CD8-positive, alpha-beta memory T cell (primary cell): Measurements from ENCODE around the gene AGPAT2. TPM values are rescaled to one million over a fixed set of nuclear protein-coding genes. Genes with fewer than 3 reads are reported as not detected.
A peak's percentile ranks its signal among the peaks of the same experiment; 100 is the strongest.

Source experiments
- CTCF ChIA-PET: fragments of 350-600 bp; sonication (Branson Sonifier 250); formaldehyde crosslinking; loops from one replicate; lab custom pipeline; 2021; ENCODE audit warnings: antibody characterized with exemption; lab: Charles Lee
- POLR2A ChIA-PET: fragments of 350-600 bp; sonication (Branson Sonifier 250); formaldehyde crosslinking; loops from one replicate; lab custom pipeline; 2021; ENCODE audit warnings: antibody characterized with exemption; lab: Charles Lee
- DNase-seq, 5 donors: peaks; one replicate each; pipeline versions ENCODE4 v3.0.0 to v3.0.0-alpha.2; 2020 to 2022; ENCODE audit warnings: mixed read lengths in 1 of 5
- H3K27ac ChIP-seq: one replicate; pipeline ENCODE4 v1.7.0; 2013; ENCODE audit warnings: low read depth, mild to moderate bottlenecking, low read length, moderate library complexity
- H3K27me3 ChIP-seq: 2 replicates; pipeline ENCODE4 v1.7.0; 2013; ENCODE audit warnings: low read length, mild to moderate bottlenecking; ENCODE audit not compliant: insufficient read depth, poor library complexity, severe bottlenecking
- H3K36me3 ChIP-seq: 2 replicates; pipeline ENCODE4 v1.7.0; 2013; ENCODE audit warnings: mild to moderate bottlenecking, low read length, moderate library complexity; ENCODE audit not compliant: insufficient read depth
- H3K4me1 ChIP-seq: 2 replicates; pipeline ENCODE4 v1.7.0; 2013; ENCODE audit warnings: mild to moderate bottlenecking, low read length, moderate library complexity; ENCODE audit not compliant: insufficient read depth
- H3K4me3 ChIP-seq: 2 replicates; pipeline ENCODE4 v1.7.0; 2013; ENCODE audit warnings: mild to moderate bottlenecking, low read length
- H3K9me3 ChIP-seq: 2 replicates; pipeline ENCODE4 v1.7.0; 2013; ENCODE audit warnings: mild to moderate bottlenecking, low read length
- H3K27ac Mint-ChIP-seq, 8 donors: one replicate each; pipeline ENCODE4 v1.8.0; 2020 to 2021; ENCODE audit warnings: mixed read lengths in 8 of 8, mild to moderate bottlenecking in 6 of 8, inconsistent platforms in 3 of 8, moderate library complexity in 3 of 8
- H3K27me3 Mint-ChIP-seq, 2 donors: one replicate each; pipeline ENCODE4 v1.8.0; 2020 to 2021; ENCODE audit warnings: mixed read lengths in 2 of 2, mild to moderate bottlenecking in 1 of 2, moderate library complexity in 1 of 2
- H3K36me3 Mint-ChIP-seq, 3 donors: one replicate each; pipeline ENCODE4 v1.8.0; 2020 to 2021; ENCODE audit warnings: mixed read lengths in 3 of 3, inconsistent platforms in 1 of 3, mild to moderate bottlenecking in 1 of 3
- H3K4me1 Mint-ChIP-seq, 3 donors: one replicate each; pipeline ENCODE4 v1.8.0; 2020 to 2021; ENCODE audit warnings: mixed read lengths in 3 of 3, inconsistent platforms in 1 of 3, mild to moderate bottlenecking in 1 of 3
- H3K4me3 Mint-ChIP-seq, 7 donors: one replicate each; pipeline ENCODE4 v1.8.0; 2020 to 2021; ENCODE audit warnings: mixed read lengths in 7 of 7, mild to moderate bottlenecking in 6 of 7, moderate library complexity in 4 of 7, inconsistent platforms in 2 of 7
- H3K9me3 Mint-ChIP-seq, 5 donors: one replicate each; pipeline ENCODE4 v1.8.0; 2020 to 2022; ENCODE audit warnings: mixed read lengths in 5 of 5, mild to moderate bottlenecking in 3 of 5, moderate library complexity in 2 of 5, inconsistent platforms in 1 of 5
- polyA plus RNA-seq: library from polyadenylated mRNA; unstranded; fragments of 300-500 nt; fragmentation: Illumina TruSeq; gene quantifications from one replicate; pipeline ENCODE4 v1.2.3, GENCODE V29; 2021
- total RNA-seq, 2 experiments: library from RNA; stranded (reverse); gene quantifications; one replicate each; pipeline ENCODE4 v1.2.3, GENCODE V29; 2021

AGPAT2 gene
- total and polyA plus RNA-seq, 3 experiments from 2014 or later, result 17.4 to 32.5 (median 18.4) TPM

- Histone ChIP-seq H3K4me1 (peaks cover 23% of the 10 kb centered on the region), H3K36me3 (peaks cover 28% of the 10 kb centered on the region), H3K27me3 (no peaks in the 10 kb centered on the region), H3K4me3 (no peak overlapping the region), H3K9me3 (no peaks in the 10 kb centered on the region), H3K27ac (no peak overlapping the region)
- H3K4me3 Mint-ChIP-seq, result no peak overlapping the region
- H3K4me1 Mint-ChIP-seq, result peaks cover 24 to 40% (median 25%) of the 10 kb centered on the region in 3 donors
- POLR2A ChIA-PET, result no interaction called here
- H3K27me3 Mint-ChIP-seq, result peaks cover 0 to 7% of the 10 kb centered on the region in 2 donors
- no peaks in the 10 kb centered on the region for H3K9me3 Mint-ChIP-seq
- CTCF ChIA-PET, result no interaction called here
- H3K36me3 Mint-ChIP-seq, result peaks cover 9 to 53% (median 10%) of the 10 kb centered on the region in 3 donors
- peak overlapping the region in 1 of 8 donors; percentile 72 for H3K27ac Mint-ChIP-seq
- DNase-seq, result no peak
Measured at GRCh38 chr9:136723362-136723976, 36.2 kb upstream of the AGPAT2 start.

- H3K36me3 ChIP-seq, result peaks cover 28% of the 10 kb centered on the region
- H3K4me1 ChIP-seq, result peaks cover 23% of the 10 kb centered on the region
- Mint-ChIP-seq H3K4me1 (peaks cover 24 to 40% (median 26%) of the 10 kb centered on the region in 3 donors), H3K36me3 (peaks cover 9 to 53% (median 10%) of the 10 kb centered on the region in 3 donors), H3K4me3 (no peak overlapping the region), H3K27ac (no peak overlapping the region), H3K9me3 (no peaks in the 10 kb centered on the region), H3K27me3 (peaks cover 0 to 7% of the 10 kb centered on the region in 2 donors)
- ChIA-PET POLR2A (no interaction called here), CTCF (no interaction called here)
- H3K27ac ChIP-seq, result no peak overlapping the region
- H3K9me3 ChIP-seq, result no peaks in the 10 kb centered on the region
- DNase-seq, result no peak
- H3K4me3 ChIP-seq, result no peak overlapping the region
- H3K27me3 ChIP-seq, result no peaks in the 10 kb centered on the region
Measured at GRCh38 chr9:136722969-136723356, 35.7 kb upstream of the AGPAT2 start.

- peaks cover 28% of the 10 kb centered on the region for H3K36me3 ChIP-seq
- Mint-ChIP-seq H3K27ac (no peak overlapping the region), H3K4me3 (no peak overlapping the region), H3K27me3 (peaks cover 0 to 6% of the 10 kb centered on the region in 2 donors), H3K9me3 (no peaks in the 10 kb centered on the region), H3K4me1 (peaks cover 22 to 38% (median 22%) of the 10 kb centered on the region in 3 donors), H3K36me3 (peaks cover 9 to 49% (median 10%) of the 10 kb centered on the region in 3 donors)
- no peak overlapping the region for H3K4me3 ChIP-seq
- CTCF ChIA-PET, result no interaction called here
- H3K27ac ChIP-seq, result no peak overlapping the region
- no peak for DNase-seq
- no peaks in the 10 kb centered on the region for H3K9me3 ChIP-seq
- POLR2A ChIA-PET, result interaction anchor here (0.7 kb wide), 1 partner anchor 11 kb away, joined by 3 read pairs; no protein-coding TSS in a partner anchor
- H3K4me1 ChIP-seq, result peaks cover 20% of the 10 kb centered on the region
- no peaks in the 10 kb centered on the region for H3K27me3 ChIP-seq
Measured at GRCh38 chr9:136722093-136722968, 35.1 kb upstream of the AGPAT2 start.

GRCh38 chr9:136721339-136722092 lies 34.3 kb upstream of the AGPAT2 start:
- H3K27me3 ChIP-seq, result no peaks in the 10 kb centered on the region
- Mint-ChIP-seq H3K4me1 (peaks cover 14 to 30% (median 16%) of the 10 kb centered on the region in 3 donors), H3K36me3 (peaks cover 6 to 44% (median 8%) of the 10 kb centered on the region in 3 donors), H3K4me3 (peak overlapping the region in 1 of 7 donors; percentile 40), H3K27me3 (peaks cover 2 to 4% of the 10 kb centered on the region in 2 donors), H3K27ac (peak overlapping the region in 2 of 8 donors; percentile 4 to 63), H3K9me3 (no peaks in the 10 kb centered on the region)
- no peaks in the 10 kb centered on the region for H3K9me3 ChIP-seq
- no peak overlapping the region for H3K4me3 ChIP-seq
- POLR2A ChIA-PET, result interaction anchor here (0.7 kb wide), 1 partner anchor 10 kb away, joined by 3 read pairs; no protein-coding TSS in a partner anchor
- CTCF ChIA-PET, result no interaction called here
- DNase-seq, result no peak
- peaks cover 24% of the 10 kb centered on the region for H3K36me3 ChIP-seq
- peaks cover 12% of the 10 kb centered on the region for H3K4me1 ChIP-seq
- no peak overlapping the region for H3K27ac ChIP-seq

GRCh38 chr9:136720898-136721338 lies 33.7 kb upstream of the AGPAT2 start:
- peaks cover 3 to 38% (median 5%) of the 10 kb centered on the region in 3 donors for H3K36me3 Mint-ChIP-seq
- ChIA-PET CTCF (interaction anchor here (0.6 kb wide), 1 partner anchor 399 kb away, joined by 3 read pairs; no protein-coding TSS in a partner anchor), POLR2A (no interaction called here)
- H3K27me3 ChIP-seq, result no peaks in the 10 kb centered on the region
- peak overlapping the region in 1 of 7 donors; percentile 40 for H3K4me3 Mint-ChIP-seq
- peaks cover 18% of the 10 kb centered on the region for H3K36me3 ChIP-seq
- no peaks in the 10 kb centered on the region for H3K9me3 Mint-ChIP-seq
- H3K27ac Mint-ChIP-seq, result peak overlapping the region in 2 of 8 donors; percentile 4 to 63
- H3K4me1 Mint-ChIP-seq, result peaks cover 8 to 24% (median 10%) of the 10 kb centered on the region in 3 donors
- peaks cover 6% of the 10 kb centered on the region for H3K4me1 ChIP-seq
- no peaks in the 10 kb centered on the region for H3K9me3 ChIP-seq
- DNase-seq, result no peak
- H3K4me3 ChIP-seq, result no peak overlapping the region
- H3K27ac ChIP-seq, result no peak overlapping the region
- H3K27me3 Mint-ChIP-seq, result peaks cover 2 to 5% of the 10 kb centered on the region in 2 donors

- H3K4me3 Mint-ChIP-seq, result no peak overlapping the region
- POLR2A ChIA-PET, result no interaction called here
Measured at GRCh38 chr9:136720251-136720897, 33.1 kb upstream of the AGPAT2 start.

GRCh38 chr9:136719195-136719880 lies 32.1 kb upstream of the AGPAT2 start:
- Mint-ChIP-seq H3K4me3 (no peak overlapping the region), H3K4me1 (peaks cover 5 to 12% (median 6%) of the 10 kb centered on the region in 3 donors), H3K36me3 (peaks cover 1 to 24% (median 3%) of the 10 kb centered on the region in 3 donors), H3K9me3 (no peaks in the 10 kb centered on the region), H3K27me3 (peaks cover 5 to 12% of the 10 kb centered on the region in 2 donors), H3K27ac (no peak overlapping the region)
- H3K4me1 ChIP-seq, result no peaks in the 10 kb centered on the region
- ChIA-PET POLR2A (interaction anchor here (0.5 to 1.2 kb wide), 2 partner anchors 9 to 100 kb away, joined by 3 to 4 read pairs; no protein-coding TSS in a partner anchor), CTCF (no interaction called here)
- peaks cover 9% of the 10 kb centered on the region for H3K36me3 ChIP-seq
- DNase-seq, result no peak
- no peak overlapping the region for H3K27ac ChIP-seq
- no peak overlapping the region for H3K4me3 ChIP-seq
- no peaks in the 10 kb centered on the region for H3K27me3 ChIP-seq
- no peaks in the 10 kb centered on the region for H3K9me3 ChIP-seq

More at GRCh38 chr9:136720251-136720897, 33.1 kb upstream of the AGPAT2 start:
- CTCF ChIA-PET, result interaction anchor here (0.6 kb wide), 1 partner anchor 399 kb away, joined by 3 read pairs; no protein-coding TSS in a partner anchor
- Mint-ChIP-seq H3K27ac (no peak overlapping the region), H3K9me3 (no peaks in the 10 kb centered on the region), H3K36me3 (peaks cover 3 to 33% (median 5%) of the 10 kb centered on the region in 3 donors), H3K4me1 (peaks cover 7 to 18% (median 9%) of the 10 kb centered on the region in 3 donors), H3K27me3 (peaks cover 4 to 10% of the 10 kb centered on the region in 2 donors)
- Histone ChIP-seq H3K27ac (no peak overlapping the region), H3K9me3 (no peaks in the 10 kb centered on the region), H3K36me3 (peaks cover 12% of the 10 kb centered on the region), H3K4me1 (peaks cover under 1% of the 10 kb centered on the region), H3K27me3 (no peaks in the 10 kb centered on the region), H3K4me3 (no peak overlapping the region)
- no peak for DNase-seq
